Activated T-helper 1 cell treated with Interleukin-2 at 50 U/mL for 16 hours (primary cell): Measurements from ENCODE around the gene NEK11.
"Not testable (repeated sequence)": the region's sequence is repeated elsewhere in the genome, so short reads cannot be mapped to it uniquely, and the experiment has no call there.

Experiments used
- DNase-seq: peaks from one replicate; pipeline ENCODE4 v3.0.0-alpha.2; 2020; ENCODE audit warnings: low read depth

The NEK11 gene

DNA sequence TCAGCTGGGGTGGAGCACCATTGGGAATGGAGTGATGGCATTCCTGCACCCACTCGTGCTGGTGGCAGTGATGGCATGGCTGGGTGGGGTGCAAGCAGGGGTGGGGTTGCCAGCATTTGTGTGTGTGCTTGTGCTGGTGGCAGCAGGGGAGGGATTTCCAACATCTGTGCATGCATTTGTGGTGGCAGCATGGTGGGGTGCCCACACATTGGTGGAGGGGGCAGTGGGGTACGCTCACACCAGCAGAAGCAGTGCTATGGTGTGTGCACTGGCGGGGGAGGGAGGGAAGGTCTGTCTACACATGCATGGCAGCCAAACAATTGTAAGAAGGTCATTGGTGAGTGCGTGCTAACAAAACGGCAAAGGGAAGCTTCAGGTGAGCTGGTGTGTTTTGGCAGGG lies 278.2 kb downstream of the NEK11 start:
- no peak for DNase-seq

DNA sequence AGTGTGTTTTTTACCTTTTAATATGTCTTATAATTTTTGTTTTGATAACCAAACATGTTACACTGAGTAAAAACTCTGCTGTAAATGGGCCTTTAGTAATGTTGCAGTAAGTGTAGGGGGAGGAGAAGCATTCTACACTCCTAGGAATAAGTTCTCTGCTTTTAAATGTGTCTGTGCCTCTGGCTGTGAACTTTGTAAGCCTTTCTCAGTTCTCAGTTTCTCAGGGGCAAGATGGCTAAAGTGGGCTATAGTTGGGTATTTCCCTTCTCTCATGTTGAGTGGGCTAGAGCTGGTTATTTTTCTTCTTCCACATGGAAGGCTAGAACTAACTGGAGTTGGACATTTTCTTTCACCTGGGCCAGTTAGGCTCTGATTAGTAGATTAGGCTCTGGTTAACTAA lies 279.6 kb downstream of the NEK11 start:
- DNase-seq = no peak

DNA sequence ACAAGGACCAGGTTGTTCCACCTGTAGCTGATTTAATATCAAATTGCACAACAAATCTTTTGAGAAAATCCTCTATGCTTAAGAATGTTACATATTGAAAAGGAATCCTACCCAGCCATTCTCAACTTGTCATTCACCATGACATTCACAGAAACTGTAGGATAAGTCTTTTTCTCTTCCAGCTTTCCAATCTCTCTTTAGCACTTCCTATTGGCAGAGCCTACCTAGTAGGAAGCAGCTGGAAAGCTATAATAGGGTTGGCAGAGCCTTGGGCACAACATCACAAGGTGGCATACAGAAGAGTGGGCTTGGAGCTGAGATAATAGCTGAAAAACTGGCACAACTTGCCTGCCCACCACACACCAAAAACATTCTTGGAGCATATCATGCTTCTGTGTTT lies 287.6 kb downstream of the NEK11 start:
- DNase-seq = no peak

DNA sequence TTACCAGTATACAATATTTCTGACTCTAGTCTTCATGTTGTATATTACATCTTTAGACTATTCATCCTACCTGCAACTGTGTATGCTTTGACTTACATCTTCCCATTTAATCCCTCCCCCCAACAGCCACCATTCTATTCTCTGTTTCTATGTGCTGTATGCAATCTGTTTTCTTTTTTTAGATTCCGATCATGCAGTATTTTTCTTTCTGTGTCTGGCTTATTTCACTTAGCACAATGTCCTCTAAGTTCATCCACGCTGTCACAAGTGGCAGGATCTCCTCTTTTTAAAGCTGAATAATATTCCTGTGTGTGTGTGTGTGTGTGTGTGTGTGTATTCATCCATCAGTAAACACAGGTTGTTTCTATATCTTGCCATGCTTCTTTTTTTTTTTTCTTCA lies 288.5 kb downstream of the NEK11 start:
- DNase-seq = no peak

DNA sequence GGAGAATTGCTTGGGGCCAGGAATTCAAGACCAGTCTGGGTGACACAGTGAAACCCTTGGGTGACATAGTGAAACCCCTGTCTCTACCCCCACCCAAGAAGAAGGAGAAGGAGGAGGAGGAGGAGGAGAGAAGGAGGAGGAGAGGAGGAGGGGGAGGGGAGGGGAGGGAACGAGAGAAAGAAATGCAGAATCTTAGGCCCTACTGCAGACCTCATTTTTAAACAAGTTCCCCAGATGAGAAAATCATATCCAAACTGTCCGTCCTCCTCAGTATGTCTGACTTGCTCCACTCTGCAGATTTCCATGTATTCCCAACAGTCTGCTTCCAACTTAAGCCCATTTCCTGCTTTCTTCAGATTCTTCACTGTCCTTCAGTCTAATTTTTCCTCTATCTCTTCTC lies 291.0 kb downstream of the NEK11 start:
- DNase-seq = no peak

DNA sequence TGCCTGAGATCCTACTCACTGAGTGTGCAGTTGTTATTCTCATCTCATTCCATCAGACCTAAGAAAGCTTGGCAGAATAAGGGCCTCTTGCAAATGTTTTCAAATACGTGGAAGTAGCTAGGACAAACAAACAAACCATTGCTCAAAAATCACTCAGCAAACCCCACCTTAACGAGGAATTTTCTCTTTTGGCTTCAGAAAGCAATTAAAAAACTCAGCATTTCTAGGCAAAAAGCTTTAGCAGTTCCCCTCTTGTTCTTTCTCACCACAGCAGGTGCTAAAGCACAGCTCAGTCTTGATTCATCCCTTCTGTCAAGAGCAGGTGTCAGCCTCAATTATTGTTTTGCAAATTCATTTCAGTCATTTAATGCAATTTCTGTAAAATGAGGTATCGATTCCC lies 296.3 kb downstream of the NEK11 start:
- DNase-seq = no peak

DNA sequence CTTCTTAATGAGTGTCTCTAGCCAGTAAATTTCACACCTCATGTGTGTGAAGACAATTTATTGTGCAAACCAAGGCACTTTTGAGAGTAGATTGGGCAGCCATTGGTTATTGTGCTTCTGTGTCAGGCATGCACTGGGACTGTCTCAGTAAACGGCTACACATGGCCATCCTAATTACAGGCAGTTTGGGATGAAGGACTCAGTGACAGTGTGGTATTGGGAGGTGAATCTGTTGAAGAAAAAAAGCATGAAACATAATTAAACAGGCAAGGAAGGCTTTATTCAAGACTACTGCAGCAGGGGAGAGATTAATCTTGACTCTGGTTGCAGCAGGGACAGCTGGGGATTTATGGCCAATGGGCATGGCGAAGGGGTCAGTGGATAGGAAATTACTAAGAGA lies 297.1 kb downstream of the NEK11 start:
- DNase-seq = no peak

DNA sequence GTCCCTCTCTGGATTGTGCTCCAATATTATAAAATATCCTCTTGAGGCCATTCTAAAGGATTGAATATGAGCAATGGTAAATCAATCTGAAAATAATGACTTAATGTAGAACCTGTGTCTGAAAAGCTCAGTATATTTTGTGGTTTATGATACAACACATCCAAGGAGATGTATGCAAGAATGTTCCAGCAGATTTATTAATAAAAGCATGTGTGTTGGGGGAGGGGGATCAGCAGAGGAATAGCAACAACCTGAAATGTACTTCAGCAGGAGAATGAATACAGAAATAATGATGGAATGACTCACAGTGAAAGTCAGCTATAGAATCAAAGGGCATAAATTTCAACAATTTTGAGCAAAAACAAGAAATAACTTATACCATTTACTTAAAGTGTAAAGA lies 298.2 kb downstream of the NEK11 start:
- DNase-seq = no peak

DNA sequence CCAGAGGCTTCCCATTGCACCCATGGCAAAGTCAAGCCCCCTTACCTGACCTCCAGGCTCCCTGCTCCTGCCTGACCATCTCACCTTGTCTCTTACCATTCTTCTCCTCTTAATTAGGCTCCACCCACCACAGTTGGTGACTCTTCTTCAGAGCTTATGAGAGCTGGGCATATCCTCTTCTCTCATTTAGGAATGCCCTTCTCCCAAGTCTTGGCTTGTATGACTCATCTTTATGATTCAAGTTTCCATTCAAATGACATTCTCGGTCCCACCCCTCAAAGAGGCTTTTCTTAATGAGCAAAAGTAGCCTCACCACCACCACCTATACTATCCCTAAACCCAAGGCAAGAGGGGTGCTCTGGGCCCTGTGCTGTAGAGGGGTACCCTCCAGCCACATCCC lies 299.6 kb downstream of the NEK11 start:
- DNase-seq = no peak

DNA sequence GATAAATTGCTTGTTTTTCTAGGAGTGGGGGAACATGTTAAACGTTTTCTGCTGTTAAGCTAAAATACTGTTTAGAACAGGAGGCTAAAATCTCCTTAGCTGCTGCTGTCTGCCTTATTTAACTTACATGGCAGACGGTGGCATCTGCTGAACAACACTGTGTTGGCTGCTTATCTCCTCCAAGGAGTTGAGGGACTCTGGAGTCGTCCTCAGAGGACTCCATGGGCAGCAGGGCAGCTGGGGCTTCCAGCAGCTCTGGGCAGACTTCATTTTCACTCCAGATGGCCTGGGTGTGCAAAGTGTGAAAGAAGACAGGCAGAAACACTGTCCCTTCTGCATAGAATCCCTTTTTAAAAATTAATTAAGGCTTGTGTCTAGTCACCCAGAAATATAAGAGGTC lies 302.0 kb downstream of the NEK11 start:
- DNase-seq = no peak

DNA sequence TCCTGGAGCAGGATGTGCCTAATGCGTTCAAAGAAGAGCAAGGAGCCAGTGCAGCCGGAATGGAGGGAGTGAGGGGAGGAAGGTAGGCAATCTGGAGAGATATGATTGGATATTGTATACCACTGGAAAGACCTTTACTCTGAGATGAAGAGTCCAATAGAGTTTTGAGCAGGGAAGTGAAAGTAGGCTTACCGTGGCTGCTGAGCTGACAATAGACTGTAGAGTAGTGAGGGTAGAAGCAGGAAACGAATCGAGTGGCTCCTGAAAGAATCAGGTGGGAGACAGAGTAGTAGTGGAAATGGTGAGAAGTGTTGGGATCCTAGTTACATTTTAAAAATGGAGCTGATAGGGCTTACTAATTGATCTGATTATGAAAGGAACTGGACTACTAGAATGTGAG lies 303.1 kb downstream of the NEK11 start:
- no peak for DNase-seq

DNA sequence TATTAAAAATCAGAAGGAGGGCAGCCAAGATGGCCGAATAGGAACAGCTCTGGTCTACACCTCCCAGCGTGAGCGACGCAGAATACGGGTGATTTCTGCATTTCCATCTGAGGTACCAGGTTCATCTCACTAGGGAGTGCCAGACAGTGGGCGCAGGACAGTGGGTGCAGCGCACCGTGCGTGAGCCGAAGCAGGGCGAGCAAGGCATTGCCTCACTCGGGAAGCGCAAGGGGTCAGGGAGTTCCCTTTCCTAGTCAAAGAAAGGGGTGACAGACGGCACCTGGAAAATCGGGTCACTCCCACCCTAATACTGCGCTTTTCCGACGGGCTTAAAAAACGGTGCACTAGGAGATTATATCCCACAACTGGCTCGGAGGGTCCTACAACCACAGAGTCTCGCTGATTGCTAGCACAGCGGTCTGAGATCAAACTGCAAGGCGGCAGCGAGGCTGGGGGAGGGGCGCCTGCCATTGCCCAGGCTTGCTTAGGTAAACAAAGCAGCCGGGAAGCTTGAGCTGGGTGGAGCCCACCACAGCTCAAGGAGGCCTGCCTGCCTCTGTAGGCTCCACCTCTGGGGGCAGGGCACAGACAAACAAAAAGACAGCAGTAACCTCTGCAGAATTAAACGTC lies 304.9 kb downstream of the NEK11 start:
- DNase-seq = not testable (repeated sequence)

DNA sequence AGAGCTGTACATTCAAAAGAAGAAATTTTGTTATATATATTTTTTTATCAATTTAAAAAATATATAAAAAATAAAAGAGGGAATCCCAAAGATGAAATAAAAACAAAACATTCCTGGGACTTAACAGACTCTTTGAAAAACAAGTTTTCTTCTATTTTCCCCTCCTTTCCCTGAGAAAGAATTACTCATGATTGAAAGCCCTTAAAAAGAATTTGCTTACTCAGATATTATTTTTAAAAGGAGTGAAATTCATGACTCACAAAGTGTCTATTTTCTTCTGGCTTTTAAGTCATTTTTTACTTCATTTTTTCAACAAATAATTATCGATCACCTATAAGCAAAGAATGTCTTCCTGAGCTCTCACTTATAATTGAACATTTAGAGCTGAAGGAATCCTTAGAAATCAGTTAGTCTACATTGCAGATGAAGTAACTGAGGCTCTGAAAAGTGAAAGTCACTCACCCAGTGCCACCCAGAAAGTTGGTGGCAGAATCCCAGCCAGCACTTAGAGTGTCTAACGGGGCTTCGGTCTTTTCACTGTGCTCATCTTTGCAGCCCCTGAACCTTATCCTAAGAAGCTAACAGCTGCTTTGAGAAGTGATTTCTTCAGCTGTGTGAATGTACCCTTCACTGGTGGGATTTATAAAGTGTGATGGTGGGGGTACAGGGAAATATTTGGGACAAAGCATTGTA lies 312.4 kb downstream of the NEK11 start:
- DNase-seq = no peak

DNA sequence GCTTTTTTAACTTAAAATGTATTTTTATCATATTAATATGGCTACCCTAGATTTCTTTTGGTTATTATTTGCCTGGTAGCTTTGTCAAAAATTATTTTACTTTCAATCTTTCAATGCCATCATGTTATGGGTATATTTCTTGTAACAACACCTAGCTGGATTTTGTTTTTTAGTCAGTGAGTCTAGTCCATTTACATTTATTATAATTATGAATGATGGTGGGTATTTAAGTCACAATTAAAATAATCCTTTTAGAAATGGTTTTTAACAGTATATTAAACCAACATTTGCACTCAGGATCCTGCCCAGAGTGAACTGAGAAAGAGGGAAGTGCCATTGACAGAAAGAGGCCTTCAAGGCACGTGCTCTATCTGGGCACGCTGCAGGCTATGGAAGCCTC lies 315.1 kb downstream of the NEK11 start:
- no peak for DNase-seq

DNA sequence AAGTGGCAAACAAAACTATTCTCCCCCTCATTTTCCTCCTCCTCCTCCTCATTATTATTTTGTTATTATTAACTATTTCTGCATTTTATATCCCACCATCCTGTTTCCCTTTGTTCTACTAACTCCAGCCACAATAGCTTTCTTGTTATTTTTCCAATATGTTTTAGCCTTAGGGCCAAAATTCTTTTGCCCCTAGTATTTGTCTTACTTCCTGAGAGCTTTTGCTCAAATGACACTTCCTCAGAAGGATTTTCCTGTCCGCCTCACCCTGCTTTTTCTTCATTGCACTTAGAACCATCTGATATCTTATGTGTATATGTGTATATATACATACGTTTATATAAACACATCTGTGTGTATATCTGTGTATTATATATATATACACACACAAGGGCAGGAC lies 322.2 kb downstream of the NEK11 start:
- no peak for DNase-seq

DNA sequence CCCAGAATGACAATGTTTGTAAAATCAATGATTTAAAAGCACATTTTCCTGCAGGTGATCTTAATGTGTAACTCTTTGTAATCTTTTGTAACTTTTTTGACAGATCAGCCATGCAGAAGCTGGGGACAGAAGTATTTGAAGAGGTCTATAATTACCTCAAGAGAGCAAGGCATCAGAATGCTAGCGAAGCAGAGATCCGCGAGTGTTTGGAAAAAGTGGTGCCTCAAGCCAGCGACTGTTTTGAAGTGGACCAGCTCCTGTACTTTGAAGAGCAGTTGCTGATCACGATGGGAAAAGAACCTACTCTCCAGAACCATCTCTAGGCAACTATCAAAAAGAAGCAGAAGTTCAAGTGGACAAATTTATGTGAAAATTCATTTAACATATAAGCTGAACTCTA lies 322.8 kb downstream of the NEK11 start:
- DNase-seq = no peak

DNA sequence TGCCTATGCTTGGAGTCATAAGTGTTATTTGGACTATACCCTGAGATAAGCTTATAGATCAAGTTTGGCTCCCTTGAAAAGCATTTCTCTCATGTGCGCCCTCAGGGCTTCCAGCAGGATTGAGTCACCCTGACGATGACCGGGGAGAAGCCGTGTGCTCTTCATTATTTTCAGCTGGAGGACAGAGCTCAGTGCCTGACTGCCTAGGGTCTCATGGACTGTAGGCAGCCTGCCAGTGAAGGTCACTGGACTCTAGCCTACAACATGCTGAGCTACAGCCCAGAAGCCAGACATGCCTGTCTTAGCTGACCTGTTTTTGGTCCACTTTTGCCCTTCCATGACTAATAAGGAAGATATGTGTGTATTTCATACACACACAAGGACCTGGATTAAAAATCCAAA lies 323.3 kb downstream of the NEK11 start:
- DNase-seq = no peak

DNA sequence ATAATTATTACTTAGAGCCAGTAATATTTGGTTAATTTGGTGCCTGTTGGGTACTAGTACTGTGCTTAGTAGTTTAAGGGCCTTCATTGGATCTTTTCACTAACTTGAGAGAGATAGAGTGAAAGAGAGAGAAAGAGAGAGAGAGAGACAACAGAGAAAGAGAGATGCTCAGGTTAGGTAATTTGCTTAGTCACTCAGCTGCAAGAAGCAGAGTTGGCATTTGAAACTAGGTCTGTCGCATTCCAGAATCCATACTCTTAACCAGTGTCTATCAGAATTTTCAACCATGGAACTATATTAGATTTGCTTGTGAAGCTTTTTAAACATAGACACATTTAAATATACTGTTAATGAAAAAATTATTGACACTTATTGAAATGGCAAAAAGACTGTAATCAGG lies 323.8 kb downstream of the NEK11 start:
- DNase-seq = no peak

DNA sequence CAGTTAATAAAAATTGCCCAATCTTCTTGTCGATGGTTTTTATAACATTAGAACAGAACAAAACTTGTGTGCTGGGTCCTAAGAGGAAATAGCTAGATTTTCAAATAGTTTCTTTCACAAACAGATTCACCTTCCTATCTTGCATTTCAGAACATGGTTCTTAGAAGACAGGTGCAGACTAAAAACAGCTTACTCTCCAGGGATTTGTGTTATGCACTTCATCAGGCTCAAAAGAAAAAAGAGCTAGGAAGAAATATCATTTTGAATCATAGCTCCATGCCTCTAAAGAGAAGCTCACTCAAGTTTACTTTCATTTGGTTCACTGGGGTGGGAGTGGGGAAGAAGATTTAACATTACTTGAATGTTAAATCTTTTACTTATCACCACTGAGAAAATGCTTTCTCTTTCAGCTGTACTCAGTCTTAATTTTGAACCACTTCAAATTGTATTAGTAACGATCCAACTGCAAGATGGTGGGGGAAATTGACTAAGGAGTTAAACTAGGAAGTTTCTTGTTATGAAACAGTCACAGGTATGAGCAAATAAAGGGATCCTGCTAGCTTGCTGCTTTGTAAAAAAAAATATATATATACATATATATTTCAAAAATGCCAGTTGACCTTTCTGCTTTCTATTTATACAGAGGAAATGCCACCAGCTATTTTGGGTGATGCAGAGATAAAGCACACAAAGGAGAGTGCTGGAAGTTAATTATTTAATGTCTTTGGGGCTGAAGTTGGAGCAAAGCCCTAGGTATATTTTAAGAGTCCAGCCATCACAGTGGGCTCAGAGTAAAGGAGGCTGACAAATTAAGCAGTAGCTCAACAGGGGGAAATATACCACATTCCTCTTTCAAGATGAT lies 326.6 kb downstream of the NEK11 start:
- no peak for DNase-seq

DNA sequence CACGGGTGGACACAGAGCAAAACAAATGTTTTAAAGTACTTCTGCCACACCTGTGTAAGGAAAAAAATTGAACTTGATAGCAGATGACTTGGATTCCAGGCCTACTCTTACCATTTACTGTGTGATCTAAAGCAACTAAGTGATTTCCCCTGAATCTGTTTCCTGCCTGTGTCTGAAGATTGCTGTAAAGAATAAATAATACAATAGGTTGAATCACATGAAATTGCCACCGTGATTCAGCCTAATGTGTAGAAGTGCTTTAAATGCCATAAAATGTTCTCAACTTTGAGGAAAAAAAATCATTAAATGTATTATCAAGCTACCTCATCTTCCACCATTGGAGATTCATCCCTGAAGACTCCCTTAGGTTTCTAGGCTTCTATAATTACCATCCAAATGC lies 327.3 kb downstream of the NEK11 start:
- DNase-seq = no peak

DNA sequence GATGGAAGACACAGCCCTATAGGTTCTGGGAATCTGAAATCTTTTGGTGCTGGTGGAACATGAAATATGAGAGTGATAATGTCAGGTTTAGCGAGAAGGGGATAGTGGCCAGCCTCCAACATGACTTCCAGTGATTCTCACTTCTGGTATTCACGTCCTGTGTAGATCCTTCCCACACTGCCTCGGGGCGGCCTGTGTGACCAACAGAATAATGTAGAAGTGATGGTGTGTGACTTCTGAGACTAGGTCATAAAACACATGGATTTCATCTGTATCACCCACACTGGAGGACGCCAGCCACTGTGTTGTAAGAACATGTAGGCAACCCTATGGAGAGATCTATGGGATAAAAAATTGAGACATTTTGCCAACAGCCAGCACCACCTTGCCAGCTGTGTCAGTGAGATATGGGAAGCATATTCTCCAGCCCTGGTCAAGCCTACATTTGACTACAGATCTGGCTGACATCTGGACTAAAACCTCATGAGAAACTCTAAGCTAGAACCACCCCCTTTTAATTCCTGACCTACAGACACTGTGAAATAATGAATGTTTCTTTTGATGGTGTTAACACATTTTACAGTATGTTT lies 329.4 kb downstream of the NEK11 start:
- no peak for DNase-seq

DNA sequence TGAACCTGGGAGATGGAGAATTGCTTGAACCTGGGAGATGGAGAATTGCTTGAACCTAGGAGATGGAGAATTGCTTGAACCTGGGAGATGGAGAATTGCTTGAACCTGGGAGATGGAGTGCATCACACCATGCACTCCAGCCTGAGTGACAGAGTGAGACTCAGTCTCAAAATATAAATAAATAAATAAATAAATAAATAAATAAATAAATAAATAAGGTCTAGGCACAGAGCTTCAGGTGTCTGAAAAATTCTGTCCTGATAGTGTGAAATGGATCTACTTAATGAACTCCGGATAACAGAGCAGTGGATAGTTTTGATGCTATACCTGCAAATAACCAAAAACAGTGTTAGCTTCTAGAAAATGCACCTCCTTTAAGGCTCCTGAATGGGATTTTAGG lies 330.6 kb downstream of the NEK11 start:
- no peak for DNase-seq

DNA sequence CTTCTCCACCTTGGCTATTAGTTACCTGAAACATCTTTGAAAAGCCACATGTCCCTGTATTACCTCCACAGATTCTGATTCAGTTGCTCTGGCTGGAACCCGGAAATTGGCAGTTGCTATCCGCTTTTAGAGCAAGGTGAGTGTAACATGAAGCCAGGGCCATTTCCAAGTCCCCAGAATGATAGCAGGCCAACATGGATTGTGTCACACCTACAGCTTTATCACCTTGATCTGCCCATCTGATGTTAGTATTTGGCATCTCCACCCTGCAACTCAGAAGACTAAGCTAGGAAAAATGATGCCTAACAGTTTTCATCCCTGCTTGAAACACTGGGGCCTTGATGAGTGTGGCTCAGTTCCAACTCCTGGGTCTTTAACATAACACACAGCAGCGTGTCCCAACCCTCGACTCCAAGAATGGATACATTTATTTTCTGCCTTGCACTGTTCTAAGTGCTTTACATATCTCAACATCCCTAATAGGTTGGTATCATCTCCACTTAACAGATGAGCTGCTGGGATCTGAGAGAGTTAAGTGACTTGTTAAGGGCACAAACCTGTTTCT lies 333.6 kb downstream of the NEK11 start:
- no peak for DNase-seq
